Endothelial cell of umbilical vein (primary cell): ENCODE data around the gene HEATR5B. TPM values are rescaled to one million over a fixed set of nuclear protein-coding genes. Genes with fewer than 3 reads are reported as not detected.

Experiments used
- BruUV-seq: library from RNA; stranded (reverse); fragments of 400-500 nt; replicated peaks from 2 replicates; lab custom pipeline; 2021; lab: Mats Ljungman, UMichigan
- CTCF ChIA-PET: fragments of 300-600, 350-600 bp; sonication (Branson Sonifier 250); formaldehyde crosslinking; loops from one replicate; lab custom pipeline; 2021; ENCODE audit warnings: antibody characterized with exemption, inconsistent platforms; lab: Charles Lee
- POLR2A ChIA-PET: fragments of 300-600, 350-600 bp; sonication (Branson Sonifier 250); formaldehyde crosslinking; loops from one replicate; lab custom pipeline; 2021; ENCODE audit warnings: antibody characterized with exemption, inconsistent platforms; lab: Charles Lee
- DNase-seq: peaks from one replicate; pipeline ENCODE4 v3.0.0-alpha.2; 2011; ENCODE audit warnings: low read depth, low spot score
- FAIRE-seq: peaks from 2 replicates; lab custom pipeline; 2011; peaks lifted over from hg19 to GRCh38; lab: Jason Lieb, UNC
- H2AFZ ChIP-seq: 2 replicates; pipeline ENCODE4 v1.6.0; 2012; ENCODE audit warnings: low read depth, low read length, control low read depth, inconsistent platforms
- H3K27ac ChIP-seq: 2 replicates; pipeline ENCODE4 v1.5.1; 2011; ENCODE audit warnings: low read depth, mild to moderate bottlenecking, control low read depth, low read length, moderate library complexity; ENCODE audit not compliant: insufficient read depth
- H3K27me3 ChIP-seq, 2 experiments: 2 replicates each; pipeline versions ENCODE4 v1.6.0 to v1.6.1; 2011; ENCODE audit warnings: low read length in 2 of 2, mixed read lengths in 1 of 2; ENCODE audit not compliant: control insufficient read depth in 2 of 2, insufficient read depth in 2 of 2
- H3K36me3 ChIP-seq, 2 experiments: 2 replicates in 1 of 2; 3 replicates in 1 of 2; pipeline ENCODE4 v1.5.1; 2011; ENCODE audit warnings: low read length in 2 of 2, mild to moderate bottlenecking in 1 of 2, moderate library complexity in 1 of 2; ENCODE audit not compliant: control insufficient read depth in 2 of 2, insufficient read depth in 2 of 2; ENCODE audit errors: extremely low read depth in 1 of 2
- H3K4me1 ChIP-seq: 3 replicates; pipeline ENCODE4 v1.5.1; 2011; ENCODE audit warnings: mild to moderate bottlenecking, low read length; ENCODE audit not compliant: control insufficient read depth, insufficient read depth; ENCODE audit errors: extremely low read depth
- H3K4me2 ChIP-seq: 2 replicates; pipeline ENCODE4 v1.6.1; 2011; ENCODE audit warnings: low read length, control low read depth, mixed read lengths; ENCODE audit not compliant: insufficient read depth
- H3K4me3 ChIP-seq, 3 experiments: fragments of 200-600 bp in 1 of 3; sonication (generic), shearing (Covaris generic) in 1 of 3; replicated peaks in 1 of 3; 2 replicates each; pipeline ENCODE4 v1.5.1; 2011 to 2016; ENCODE audit warnings: control low read depth in 3 of 3, low read length in 3 of 3, mild to moderate bottlenecking in 2 of 3, inconsistent platforms in 1 of 3, low read depth in 1 of 3, moderate library complexity in 1 of 3; ENCODE audit not compliant: insufficient read depth in 1 of 3
- H3K79me2 ChIP-seq: 2 replicates; pipeline ENCODE4 v1.6.0; 2012; ENCODE audit warnings: low read length, inconsistent platforms; ENCODE audit not compliant: control insufficient read depth, insufficient read depth
- H3K9ac ChIP-seq: replicated peaks from 2 replicates; pipeline ENCODE3; 2011; ENCODE audit warnings: low read length, control low read depth; ENCODE audit not compliant: insufficient read depth; ENCODE audit errors: extremely low read depth
- H3K9me1 ChIP-seq: replicated peaks from 3 replicates; pipeline ENCODE4 v1.6.0; 2011; ENCODE audit warnings: mild to moderate bottlenecking, low read length; ENCODE audit not compliant: control insufficient read depth, insufficient read depth; ENCODE audit errors: extremely low read depth
- H3K9me3 ChIP-seq: replicated peaks from 2 replicates; pipeline ENCODE4 v1.5.1; 2012; ENCODE audit warnings: low read length, inconsistent platforms; ENCODE audit not compliant: control insufficient read depth, insufficient read depth
- H4K20me1 ChIP-seq: replicated peaks from 2 replicates; pipeline ENCODE3; 2011; ENCODE audit warnings: mild to moderate bottlenecking, low read length; ENCODE audit not compliant: control insufficient read depth, insufficient read depth; ENCODE audit errors: extremely low read depth
- EZH2 ChIP-seq: IDR thresholded peaks from 2 replicates; pipeline ENCODE4 v1.6.1; 2012; ENCODE audit warnings: borderline replicate concordance, low read depth, mild to moderate bottlenecking, moderate library complexity, low read length, inconsistent platforms; ENCODE audit not compliant: severe bottlenecking
- FOS ChIP-seq: IDR thresholded peaks from 2 replicates; pipeline ENCODE4 v1.6.1; 2011; ENCODE audit warnings: mild to moderate bottlenecking, low read length, moderate library complexity, borderline replicate concordance; ENCODE audit not compliant: insufficient read depth
- GATA2 ChIP-seq: IDR thresholded peaks from 2 replicates; pipeline ENCODE4 v1.7.0; 2011; ENCODE audit warnings: low read depth, mild to moderate bottlenecking, moderate library complexity, mixed read lengths, low read length; ENCODE audit not compliant: insufficient read length, insufficient read depth
- JUN ChIP-seq: IDR thresholded peaks from 2 replicates; pipeline ENCODE4 v1.6.1; 2011; ENCODE audit warnings: borderline replicate concordance, low read depth; ENCODE audit not compliant: insufficient read length, insufficient read depth
- MAX ChIP-seq: IDR thresholded peaks from 2 replicates; pipeline ENCODE4 v1.6.1; 2011; ENCODE audit not compliant: insufficient read depth, insufficient read length
- MYC ChIP-seq: IDR thresholded peaks from one replicate; pipeline ENCODE4 v1.6.1; 2011; ENCODE audit warnings: mild to moderate bottlenecking, low read depth, low read length
- POLR2A ChIP-seq: IDR thresholded peaks from 2 replicates; pipeline ENCODE4 v1.6.1; 2012; ENCODE audit warnings: low read depth, mild to moderate bottlenecking, control low read depth, low read length
- POLR2AphosphoS5 ChIP-seq: IDR thresholded peaks from 2 replicates; pipeline ENCODE4 v1.6.1; 2012; ENCODE audit warnings: low read depth, mild to moderate bottlenecking, control low read depth, low read length, moderate library complexity; ENCODE audit not compliant: insufficient read depth
- dilution Hi-C: fragments of 300-500 bp; cut with MboI; formaldehyde crosslinking; loops from one replicate; pipeline ENCODE4 v1.15.0; 2019; ENCODE audit warnings: low sequenced_read_pairs; ENCODE audit not compliant: extremely low pct_ligation_motif_present
- intact Hi-C: fragments of 100-400 bp; cut with micrococcal nuclease; formaldehyde crosslinking; loops from one replicate; pipeline ENCODE4 v1.10.0; 2022
- polyA plus RNA-seq, 4 experiments: library from polyadenylated mRNA; depleted of rRNA in 3 of 4; stranded (reverse) in 3 of 4; unstranded in 1 of 4; fragments of >200 nt; gene quantifications; 2 replicates each; pipeline versions ENCODE4 v1.2.1 to v1.2.3, GENCODE V29; 2011 to 2012; ENCODE audit warnings: missing spikeins in 1 of 4
- total RNA-seq: library from RNA; stranded (reverse); gene quantifications from 2 replicates; pipeline ENCODE4 v1.2.3, GENCODE V29; 2021
- TF ChIP-seq, protein P1 (sequence below), 2 donors: IDR thresholded peaks; 1 replicate in 1 of 2; 2 replicates in 1 of 2; pipeline ENCODE4 v1.5.1; 2011; ENCODE audit warnings: low read length in 2 of 2, mild to moderate bottlenecking in 2 of 2, moderate library complexity in 2 of 2, control low read depth in 1 of 2, inconsistent platforms in 1 of 2, low read depth in 1 of 2; ENCODE audit not compliant: insufficient read depth in 1 of 2; ENCODE audit errors: extremely low read depth in 1 of 2

The HEATR5B gene
- total and polyA plus RNA-seq, 2 donors (not counting 3 experiments of a cell fraction or from before 2014, with no cell fraction given) = 16.1 to 22.5 TPM

DNA sequence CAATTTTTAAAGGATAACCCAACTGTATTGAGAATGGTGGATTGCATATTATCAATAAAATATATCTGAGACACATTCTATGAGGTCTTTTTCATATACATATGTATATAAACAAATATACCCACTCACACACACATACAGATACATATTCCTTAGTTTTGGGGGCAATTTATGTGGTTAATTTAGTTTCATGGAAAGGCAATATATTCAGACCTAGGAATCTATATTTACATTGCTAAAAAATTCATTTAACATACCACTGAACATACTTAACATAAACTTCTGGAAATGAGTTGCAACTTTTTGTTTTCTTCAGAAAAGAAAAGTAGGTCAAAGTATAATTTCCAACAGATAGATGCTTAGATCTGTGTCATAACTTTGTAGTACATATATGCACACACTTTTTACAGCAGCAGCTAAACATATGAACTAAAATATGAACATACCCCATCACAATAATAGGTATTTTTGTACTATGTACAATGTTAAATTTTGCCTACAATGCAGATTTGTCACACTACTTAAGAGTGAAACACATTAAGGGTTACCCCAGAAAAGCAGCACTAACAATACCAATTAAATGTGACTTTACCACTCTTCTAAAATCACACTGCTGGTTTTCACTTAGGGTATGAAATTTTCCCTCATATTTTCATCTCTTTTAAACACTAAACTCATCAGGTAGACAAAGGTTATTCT, 23.0 kb downstream of the HEATR5B start:
- CTCF ChIA-PET = interaction anchor here (0.9 kb wide), 1 partner anchor 9 kb away, joined by 3 read pairs; no protein-coding TSS in a partner anchor
- H3K4me1 ChIP-seq = no peaks in the 10 kb centered on the region
- FAIRE-seq (no peak), DNase-seq (no peak)
- no peaks in the 10 kb centered on the region for H3K79me2 ChIP-seq
- no peak overlapping the region for H3K27ac ChIP-seq
- intact Hi-C loops = no loop called here
- dilution Hi-C loops = no loop called here
- no peaks in the 10 kb centered on the region for H3K27me3 ChIP-seq
- POLR2A ChIA-PET = no interaction called here
- H3K9me3 ChIP-seq = no peaks in the 10 kb centered on the region
- H2AFZ ChIP-seq = no peak overlapping the region
- TF ChIP-seq POLR2AphosphoS5 (no peak), GATA2 (no peak), MYC (no peak), POLR2A (no peak), EZH2 (no peak), MAX (no peak), JUN (no peak), FOS (no peak)
- TF ChIP-seq, protein P1, sequence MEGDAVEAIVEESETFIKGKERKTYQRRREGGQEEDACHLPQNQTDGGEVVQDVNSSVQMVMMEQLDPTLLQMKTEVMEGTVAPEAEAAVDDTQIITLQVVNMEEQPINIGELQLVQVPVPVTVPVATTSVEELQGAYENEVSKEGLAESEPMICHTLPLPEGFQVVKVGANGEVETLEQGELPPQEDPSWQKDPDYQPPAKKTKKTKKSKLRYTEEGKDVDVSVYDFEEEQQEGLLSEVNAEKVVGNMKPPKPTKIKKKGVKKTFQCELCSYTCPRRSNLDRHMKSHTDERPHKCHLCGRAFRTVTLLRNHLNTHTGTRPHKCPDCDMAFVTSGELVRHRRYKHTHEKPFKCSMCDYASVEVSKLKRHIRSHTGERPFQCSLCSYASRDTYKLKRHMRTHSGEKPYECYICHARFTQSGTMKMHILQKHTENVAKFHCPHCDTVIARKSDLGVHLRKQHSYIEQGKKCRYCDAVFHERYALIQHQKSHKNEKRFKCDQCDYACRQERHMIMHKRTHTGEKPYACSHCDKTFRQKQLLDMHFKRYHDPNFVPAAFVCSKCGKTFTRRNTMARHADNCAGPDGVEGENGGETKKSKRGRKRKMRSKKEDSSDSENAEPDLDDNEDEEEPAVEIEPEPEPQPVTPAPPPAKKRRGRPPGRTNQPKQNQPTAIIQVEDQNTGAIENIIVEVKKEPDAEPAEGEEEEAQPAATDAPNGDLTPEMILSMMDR (IDR thresholded peaks at IDR 0.05; ENCODE audit: extremely low read depth in 1 of 2, insufficient read depth in 1 of 2, low read depth in 1 of 2, low read length in 2 of 2) = no peak
- H3K9ac ChIP-seq = no peak overlapping the region
- peaks cover 9 to 10% of the 10 kb centered on the region in 2 experiments for H3K36me3 ChIP-seq
- no peak overlapping the region for H3K4me3 ChIP-seq
- no peak overlapping the region for H3K4me2 ChIP-seq
- no peaks in the 10 kb centered on the region for H3K9me1 ChIP-seq
- no peaks in the 10 kb centered on the region for H4K20me1 ChIP-seq
- no TSS peak for BruUV-seq
